Measurements from ENCODE around the gene IPMK.

Gene IPMK

DNA sequence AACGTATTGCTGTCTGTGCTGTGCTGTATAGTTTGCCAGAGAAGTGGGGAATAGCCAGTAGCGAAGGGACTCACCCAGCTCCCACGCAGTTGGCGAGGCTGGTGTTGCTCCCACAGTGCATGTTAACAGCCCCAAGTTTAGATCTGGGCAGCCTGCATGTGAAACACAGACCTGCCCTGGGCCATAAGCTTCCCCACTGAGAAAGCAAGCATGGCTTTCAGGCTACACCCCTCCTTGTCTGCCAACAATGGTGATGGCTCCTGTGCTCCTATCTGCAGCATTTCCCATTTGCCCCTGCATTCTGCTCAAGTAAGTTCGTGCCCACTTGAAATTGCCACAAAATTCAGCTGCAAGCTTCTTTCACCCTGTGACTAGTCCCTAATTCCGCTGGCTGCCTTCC, 57.5 kb downstream of the IPMK start:
- no peak for ATAC-seq (ENCODE audit: low read depth)
- TF ChIP-seq, protein P1, sequence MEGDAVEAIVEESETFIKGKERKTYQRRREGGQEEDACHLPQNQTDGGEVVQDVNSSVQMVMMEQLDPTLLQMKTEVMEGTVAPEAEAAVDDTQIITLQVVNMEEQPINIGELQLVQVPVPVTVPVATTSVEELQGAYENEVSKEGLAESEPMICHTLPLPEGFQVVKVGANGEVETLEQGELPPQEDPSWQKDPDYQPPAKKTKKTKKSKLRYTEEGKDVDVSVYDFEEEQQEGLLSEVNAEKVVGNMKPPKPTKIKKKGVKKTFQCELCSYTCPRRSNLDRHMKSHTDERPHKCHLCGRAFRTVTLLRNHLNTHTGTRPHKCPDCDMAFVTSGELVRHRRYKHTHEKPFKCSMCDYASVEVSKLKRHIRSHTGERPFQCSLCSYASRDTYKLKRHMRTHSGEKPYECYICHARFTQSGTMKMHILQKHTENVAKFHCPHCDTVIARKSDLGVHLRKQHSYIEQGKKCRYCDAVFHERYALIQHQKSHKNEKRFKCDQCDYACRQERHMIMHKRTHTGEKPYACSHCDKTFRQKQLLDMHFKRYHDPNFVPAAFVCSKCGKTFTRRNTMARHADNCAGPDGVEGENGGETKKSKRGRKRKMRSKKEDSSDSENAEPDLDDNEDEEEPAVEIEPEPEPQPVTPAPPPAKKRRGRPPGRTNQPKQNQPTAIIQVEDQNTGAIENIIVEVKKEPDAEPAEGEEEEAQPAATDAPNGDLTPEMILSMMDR (IDR thresholded peaks at IDR 0.05; ENCODE audit: poor library complexity, severe bottlenecking) = no peak
- Histone ChIP-seq H3K4me3 (ENCODE audit: severe bottlenecking) (no peak overlapping the region), H3K4me1 (ENCODE audit: insufficient read depth, poor library complexity, severe bottlenecking) (no peaks in the 10 kb centered on the region), H3K27me3 (ENCODE audit: insufficient read depth, poor library complexity, severe bottlenecking) (no peaks in the 10 kb centered on the region), H3K9me3 (ENCODE audit: severe bottlenecking) (no peaks in the 10 kb centered on the region), H3K27ac (ENCODE audit: poor library complexity, severe bottlenecking) (no peak overlapping the region), H3K36me3 (ENCODE audit: low read depth) (no peaks in the 10 kb centered on the region)
- no peak for DNase-seq (ENCODE audit: low spot score)

DNA sequence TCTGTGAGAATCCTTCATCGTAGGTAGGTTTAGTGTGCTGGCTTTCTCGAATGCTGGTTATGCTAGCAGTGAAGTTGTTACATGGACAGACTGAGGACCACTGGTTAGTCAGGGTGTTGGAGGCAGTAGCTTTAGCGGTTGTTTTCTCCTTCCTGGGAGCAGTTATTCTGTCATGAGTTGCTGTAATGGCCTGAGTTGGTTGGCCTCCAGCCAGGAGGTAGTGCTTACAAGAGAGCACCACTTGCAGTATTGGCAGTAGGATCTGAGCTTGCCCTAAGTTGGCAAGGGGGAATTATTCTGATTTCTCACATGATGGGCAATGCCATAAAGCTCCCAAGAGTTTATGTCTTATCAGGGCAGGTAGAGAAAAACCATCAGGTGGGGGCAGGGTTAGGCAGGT, 58.0 kb downstream of the IPMK start:
- ATAC-seq (ENCODE audit: low read depth) (no peak), DNase-seq (ENCODE audit: low spot score) (no peak)
- no peaks in the 10 kb centered on the region for H3K27me3 ChIP-seq (ENCODE audit: insufficient read depth, poor library complexity, severe bottlenecking)
- TF ChIP-seq, protein P1 (IDR thresholded peaks at IDR 0.05; ENCODE audit: poor library complexity, severe bottlenecking) = no peak
- no peak overlapping the region for H3K4me3 ChIP-seq (ENCODE audit: severe bottlenecking)
- no peaks in the 10 kb centered on the region for H3K4me1 ChIP-seq (ENCODE audit: insufficient read depth, poor library complexity, severe bottlenecking)
- no peaks in the 10 kb centered on the region for H3K36me3 ChIP-seq (ENCODE audit: low read depth)
- no peak overlapping the region for H3K27ac ChIP-seq (ENCODE audit: poor library complexity, severe bottlenecking)
- no peaks in the 10 kb centered on the region for H3K9me3 ChIP-seq (ENCODE audit: severe bottlenecking)

DNA sequence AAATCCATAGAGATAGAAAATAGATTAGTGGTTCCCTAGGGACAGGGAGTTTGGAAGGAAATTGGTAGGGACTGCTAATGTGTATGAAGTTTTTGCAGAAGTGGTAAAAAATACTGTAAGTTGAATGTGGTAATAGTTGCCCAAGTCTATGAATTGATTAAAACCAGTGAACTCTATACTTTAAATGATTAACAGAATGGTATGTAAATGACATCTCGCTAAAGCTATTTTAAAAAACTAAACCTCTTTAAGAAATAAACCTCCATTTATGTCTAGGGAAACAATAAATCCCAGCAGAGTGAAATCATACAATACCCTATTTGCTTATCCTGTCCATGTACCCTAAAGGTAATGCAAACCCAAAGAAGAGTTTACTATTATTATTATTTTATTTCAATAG, 61.4 kb downstream of the IPMK start:
- ATAC-seq (ENCODE audit: low read depth) (no peak), DNase-seq (ENCODE audit: low spot score) (no peak)
- no peak overlapping the region for H3K4me3 ChIP-seq (ENCODE audit: severe bottlenecking)
- H3K27me3 ChIP-seq (ENCODE audit: insufficient read depth, poor library complexity, severe bottlenecking) = no peaks in the 10 kb centered on the region
- TF ChIP-seq, protein P1 (IDR thresholded peaks at IDR 0.05; ENCODE audit: poor library complexity, severe bottlenecking) = no peak
- H3K36me3 ChIP-seq (ENCODE audit: low read depth) = no peaks in the 10 kb centered on the region
- no peaks in the 10 kb centered on the region for H3K4me1 ChIP-seq (ENCODE audit: insufficient read depth, poor library complexity, severe bottlenecking)
- no peak overlapping the region for H3K27ac ChIP-seq (ENCODE audit: poor library complexity, severe bottlenecking)
- no peaks in the 10 kb centered on the region for H3K9me3 ChIP-seq (ENCODE audit: severe bottlenecking)

DNA sequence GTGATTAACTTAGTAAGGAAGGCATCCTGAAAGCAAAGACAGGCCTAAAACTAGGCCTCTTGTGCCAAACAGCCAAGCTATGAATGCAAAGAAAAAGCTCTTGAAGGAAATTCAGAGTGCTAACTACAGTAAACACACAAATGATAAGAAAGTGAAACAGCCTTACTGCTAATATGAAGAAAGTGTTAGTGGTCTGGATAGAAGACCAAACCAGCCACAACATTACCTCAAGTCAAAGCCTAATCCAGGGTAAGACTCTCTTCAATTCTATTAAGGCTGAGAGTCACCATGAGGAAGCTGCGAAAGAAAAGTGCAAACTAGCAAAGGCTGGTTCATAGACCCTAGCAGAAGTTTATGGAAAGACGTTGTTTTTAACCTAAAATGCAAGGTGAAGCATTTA, 66.0 kb downstream of the IPMK start:
- DNase-seq (ENCODE audit: low spot score) = no peak
- Histone ChIP-seq H3K27me3 (ENCODE audit: insufficient read depth, poor library complexity, severe bottlenecking) (no peaks in the 10 kb centered on the region), H3K36me3 (ENCODE audit: low read depth) (no peaks in the 10 kb centered on the region), H3K4me1 (ENCODE audit: insufficient read depth, poor library complexity, severe bottlenecking) (no peaks in the 10 kb centered on the region), H3K9me3 (ENCODE audit: severe bottlenecking) (no peaks in the 10 kb centered on the region), H3K4me3 (ENCODE audit: severe bottlenecking) (no peak overlapping the region), H3K27ac (ENCODE audit: poor library complexity, severe bottlenecking) (no peak overlapping the region)
- no peak for ATAC-seq (ENCODE audit: low read depth)
- TF ChIP-seq, protein P1 (IDR thresholded peaks at IDR 0.05; ENCODE audit: poor library complexity, severe bottlenecking) = no peak

DNA sequence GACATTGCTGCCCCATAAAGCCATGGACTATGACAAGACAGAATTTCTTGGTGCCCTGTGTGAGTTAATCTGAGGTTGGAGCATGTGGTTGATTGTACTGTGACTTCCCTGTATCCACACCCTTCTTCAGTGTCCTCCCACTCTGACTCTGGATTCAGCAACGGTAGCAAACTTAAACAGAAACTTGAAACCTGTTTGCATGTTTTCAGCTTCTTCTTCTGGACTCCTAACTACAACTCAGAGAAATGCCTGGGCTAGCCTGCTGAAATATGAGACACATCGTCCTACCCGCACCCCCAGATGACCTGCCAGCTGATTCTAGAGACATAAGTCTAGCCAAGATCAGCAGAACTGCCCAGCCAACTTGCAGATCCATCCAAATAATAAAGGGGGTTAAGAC, 78.4 kb downstream of the IPMK start:
- no peak overlapping the region for H3K27ac ChIP-seq (ENCODE audit: poor library complexity, severe bottlenecking)
- peak; percentile 78 for ATAC-seq (ENCODE audit: low read depth)

More for the DNA sequence above, 78.4 kb downstream of the IPMK start:
- Histone ChIP-seq H3K4me1 (ENCODE audit: insufficient read depth, poor library complexity, severe bottlenecking) (peaks cover 3% of the 10 kb centered on the region), H3K27me3 (ENCODE audit: insufficient read depth, poor library complexity, severe bottlenecking) (no peaks in the 10 kb centered on the region), H3K9me3 (ENCODE audit: severe bottlenecking) (no peaks in the 10 kb centered on the region), H3K36me3 (ENCODE audit: low read depth) (no peaks in the 10 kb centered on the region), H3K4me3 (ENCODE audit: severe bottlenecking) (no peak overlapping the region)
- no peak for DNase-seq (ENCODE audit: low spot score)
- TF ChIP-seq, protein P1 (IDR thresholded peaks at IDR 0.05; ENCODE audit: poor library complexity, severe bottlenecking) = no peak
